Measurements from ENCODE around the gene KRTAP29-1.
"Not testable (repeated sequence)": the region's sequence is repeated elsewhere in the genome, so short reads cannot be mapped to it uniquely, and the experiment has no call there.

The KRTAP29-1 gene, protein sequence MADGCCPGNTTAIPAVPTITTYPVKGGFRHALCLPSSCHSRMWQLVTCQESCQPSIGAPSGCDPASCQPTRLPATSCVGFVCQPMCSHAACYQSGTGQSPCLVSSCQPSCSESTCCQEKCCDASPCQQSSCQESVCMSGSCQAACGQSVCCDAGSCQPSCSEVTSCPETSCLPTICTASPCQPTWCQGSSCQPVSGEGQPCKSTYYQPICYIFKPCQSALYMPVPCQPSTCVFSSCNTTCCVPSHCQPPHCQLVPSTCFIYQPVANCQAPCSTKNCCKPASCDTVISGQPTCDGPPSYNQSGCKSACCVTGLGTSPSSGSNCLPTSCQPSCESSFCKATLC

GRCh38 chr17:41301916-41302901, at the start of gene KRTAP29-1:
Gene KRTAP29-1, minus strand, starts transcription at chr17:41302851. Its CDS starts 0 bp downstream, at chr17:41302851.
- H3K4me3 ChIP-seq (ENCODE audit: low read depth, low read length), result no peak within 1 kb of the TSS

DNA sequence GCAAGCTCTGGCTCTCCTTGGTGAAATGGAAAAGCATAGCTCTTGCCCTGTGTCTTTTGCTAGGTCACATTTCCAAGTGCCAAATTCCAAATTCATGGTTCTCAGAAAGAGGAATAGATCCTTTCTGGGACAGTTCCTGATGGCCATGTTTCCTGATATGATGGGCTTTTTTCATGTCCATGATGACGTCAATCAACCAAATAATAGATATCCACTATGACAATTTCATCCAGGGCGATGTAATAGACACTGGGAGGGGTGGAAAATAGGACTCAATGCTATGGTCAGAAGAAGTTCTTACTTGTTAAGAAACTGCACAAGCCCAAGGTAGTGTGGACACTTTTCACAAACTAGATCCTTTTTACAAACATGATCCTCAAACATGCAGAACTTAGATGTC, 48.5 kb upstream of the KRTAP29-1 start:
- no peak overlapping the region for H3K4me3 ChIP-seq (ENCODE audit: low read depth, low read length)

- H3K4me3 ChIP-seq (ENCODE audit: low read depth, low read length), result not testable (repeated sequence)
Measured at GRCh38 chr17:41350381-41350878, 47.8 kb upstream of the KRTAP29-1 start, which contains the start of gene KRT33A. Gene KRT33A, minus strand, starts transcription at chr17:41350828. Its CDS starts 61 bp downstream, at chr17:41350767.

DNA sequence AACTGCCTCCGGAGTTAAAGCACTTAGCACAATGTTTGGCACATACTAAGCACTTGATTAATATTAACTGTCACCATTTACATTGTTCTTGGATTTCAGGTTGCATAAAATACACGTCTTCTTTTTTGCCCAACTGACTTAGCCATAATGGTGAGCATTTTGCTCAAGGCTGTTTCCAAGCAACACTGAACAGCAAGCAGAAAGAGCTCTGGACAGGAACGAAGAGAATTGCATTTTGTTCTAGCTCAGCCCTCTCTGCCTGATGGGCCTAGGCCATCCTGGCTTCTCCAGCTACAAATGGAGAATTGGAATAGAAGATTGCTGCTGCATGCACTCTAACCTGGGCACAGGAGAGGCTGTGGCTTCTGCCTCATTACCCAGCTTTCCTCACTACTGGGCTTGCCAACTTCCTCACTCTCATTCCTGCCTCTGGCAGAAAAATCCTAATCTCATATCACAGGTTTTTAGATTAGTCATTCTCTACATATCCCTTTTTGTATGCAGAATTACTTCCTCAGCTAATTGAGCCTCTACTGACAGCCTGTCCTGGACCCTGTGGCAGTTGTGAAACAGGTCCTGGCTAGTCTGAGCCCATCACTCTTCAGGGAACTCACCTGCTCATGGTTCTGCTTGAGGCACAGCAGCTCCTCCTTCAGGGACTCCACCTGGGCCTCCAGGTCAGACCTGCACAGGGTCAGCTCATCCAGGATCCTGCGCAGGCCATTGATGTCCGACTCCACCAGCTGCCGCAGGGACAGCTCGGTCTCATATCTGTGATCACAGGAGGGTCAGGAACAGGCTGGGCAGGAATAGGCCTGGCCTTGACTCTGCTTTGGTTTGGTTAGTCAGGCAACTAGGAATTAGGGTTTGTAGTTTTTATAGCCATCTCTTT, 45.5 kb upstream of the KRTAP29-1 start:
- no peak overlapping the region for H3K4me3 ChIP-seq (ENCODE audit: low read depth, low read length)

- not testable (repeated sequence) for H3K4me3 ChIP-seq (ENCODE audit: low read depth, low read length)
Measured at GRCh38 chr17:41346421-41346820, 43.8 kb upstream of the KRTAP29-1 start.

DNA sequence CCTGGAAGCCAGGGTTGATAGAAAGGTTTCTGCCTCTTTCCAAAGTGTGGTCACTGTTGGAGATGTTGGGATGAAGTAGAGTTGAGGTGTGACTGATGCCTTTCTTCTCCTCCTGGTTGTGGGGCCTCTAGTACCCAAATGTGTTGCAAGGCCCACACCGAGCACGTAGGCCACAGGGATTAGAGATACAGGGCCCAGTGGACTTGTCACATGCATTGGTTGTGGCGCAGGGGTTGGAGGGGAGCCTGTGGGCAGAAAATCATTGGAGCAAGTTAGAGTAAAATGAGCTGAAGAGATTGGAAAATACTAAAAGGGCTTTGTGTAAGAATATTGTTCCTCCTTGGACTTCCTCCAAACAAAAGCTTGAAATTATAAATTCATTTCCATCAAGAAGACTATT, 43.3 kb upstream of the KRTAP29-1 start:
- no peak overlapping the region for H3K4me3 ChIP-seq (ENCODE audit: low read depth, low read length)

DNA sequence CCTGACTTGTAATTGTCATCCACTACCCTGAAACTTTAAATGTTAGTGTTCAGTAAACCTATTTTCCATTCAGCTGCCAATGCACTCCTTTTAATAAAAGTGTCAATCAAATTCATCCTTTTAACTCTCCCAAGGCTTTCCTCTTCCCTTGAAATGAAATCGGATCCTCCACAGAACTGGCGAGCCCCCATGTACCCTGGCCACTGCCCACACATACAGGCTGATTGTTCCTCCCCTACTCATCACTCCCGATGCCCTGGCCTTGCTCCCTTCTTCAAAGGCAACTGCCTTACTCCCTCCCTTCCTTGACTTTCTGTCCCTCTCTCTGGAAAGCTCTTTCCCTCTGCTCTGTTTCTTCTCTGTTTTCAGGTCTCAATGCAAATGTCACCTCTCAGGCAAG, 40.4 kb upstream of the KRTAP29-1 start:
- no peak overlapping the region for H3K4me3 ChIP-seq (ENCODE audit: low read depth, low read length)

- no peak overlapping the region for H3K4me3 ChIP-seq (ENCODE audit: low read depth, low read length)
Measured at GRCh38 chr17:41340934-41341861, 38.5 kb upstream of the KRTAP29-1 start.

GRCh38 chr17:41340494-41340893, 37.8 kb upstream of the KRTAP29-1 start:
- no peak overlapping the region for H3K4me3 ChIP-seq (ENCODE audit: low read depth, low read length)

DNA sequence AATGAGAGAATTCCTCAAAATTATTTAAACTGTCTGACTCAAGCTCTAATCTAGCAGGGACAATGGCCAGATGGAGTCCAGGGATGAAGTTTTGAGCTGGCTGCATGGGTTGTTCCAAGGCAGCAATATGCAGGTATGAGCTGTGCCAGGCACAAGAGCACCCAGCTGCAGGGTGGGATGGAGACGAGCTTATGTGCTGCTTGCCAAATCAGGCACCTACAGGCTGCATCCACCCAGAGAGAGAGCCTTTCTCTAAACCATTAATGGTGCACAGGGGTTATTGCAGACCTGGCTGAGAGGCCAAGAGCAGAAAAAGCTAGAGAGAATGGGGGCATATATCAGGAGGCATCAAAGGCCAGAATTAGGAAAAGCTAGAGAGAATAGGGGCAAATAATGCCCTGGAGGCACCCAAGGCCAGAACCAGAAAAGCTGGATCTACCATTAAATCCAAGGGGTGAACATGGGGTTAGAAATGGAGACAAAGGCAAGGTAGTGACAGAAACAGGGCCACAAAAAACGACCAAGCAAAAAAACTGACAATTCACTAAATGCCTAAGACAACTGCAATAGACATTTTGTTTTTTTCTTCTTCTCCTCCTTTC, 37.0 kb upstream of the KRTAP29-1 start:
- H3K4me3 ChIP-seq (ENCODE audit: low read depth, low read length), result no peak overlapping the region

GRCh38 chr17:41338961-41339485, 36.4 kb upstream of the KRTAP29-1 start:
- no peak overlapping the region for H3K4me3 ChIP-seq (ENCODE audit: low read depth, low read length)

GRCh38 chr17:41335747-41336146, 33.1 kb upstream of the KRTAP29-1 start:
- no peak overlapping the region for H3K4me3 ChIP-seq (ENCODE audit: low read depth, low read length)

- no peak overlapping the region for H3K4me3 ChIP-seq (ENCODE audit: low read depth, low read length)
Measured at GRCh38 chr17:41334385-41335305, 32.0 kb upstream of the KRTAP29-1 start.

GRCh38 chr17:41333836-41334235, 31.2 kb upstream of the KRTAP29-1 start:
- H3K4me3 ChIP-seq (ENCODE audit: low read depth, low read length), result no peak overlapping the region

- H3K4me3 ChIP-seq (ENCODE audit: low read depth, low read length), result no peak overlapping the region
Measured at GRCh38 chr17:41333098-41333497, 30.4 kb upstream of the KRTAP29-1 start.

- H3K4me3 ChIP-seq (ENCODE audit: low read depth, low read length), result no peak overlapping the region
Measured at GRCh38 chr17:41332239-41332638, 29.6 kb upstream of the KRTAP29-1 start.

- no peak overlapping the region for H3K4me3 ChIP-seq (ENCODE audit: low read depth, low read length)
Measured at GRCh38 chr17:41331606-41332005, 29.0 kb upstream of the KRTAP29-1 start.

Measured in iPS-11a (cell line).